Measurements from ENCODE around the gene PTCHD1. TPM values are rescaled to one million over a fixed set of nuclear protein-coding genes. Genes with fewer than 3 reads are reported as not detected.
A peak's percentile ranks its signal among the peaks of the same experiment; 100 is the strongest.

The PTCHD1 gene
- total and polyA plus RNA-seq, 12 donors, result under 0.01 to 0.28 (median 0.03) TPM; not detected in 2

DNA sequence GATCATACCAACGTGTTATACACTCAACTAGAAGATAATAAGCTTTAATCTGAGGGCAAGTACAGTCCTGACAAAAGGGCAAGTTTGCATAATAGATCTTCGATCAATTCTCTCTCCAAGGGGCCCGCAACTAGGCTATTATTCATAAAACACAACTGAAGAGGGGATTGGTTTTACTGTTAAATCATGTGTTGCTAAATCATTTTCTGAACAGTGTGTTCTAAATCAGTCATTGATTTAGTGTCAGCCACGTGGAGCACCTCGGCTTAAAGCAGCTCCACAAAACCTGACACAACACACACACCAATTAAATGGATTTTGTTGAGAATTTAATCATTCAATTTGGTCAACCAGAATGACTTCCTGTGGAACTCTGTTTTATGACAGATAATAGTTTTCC, 61.6 kb downstream of the PTCHD1 start:
- intact Hi-C loops (cut with DNase I), result no loop called here
- Histone ChIP-seq H3K27ac (no peak overlapping the region), H3K4me3 (no peak overlapping the region), H3K36me3 (no peaks in the 10 kb centered on the region), H3K9me3 (no peaks in the 10 kb centered on the region), H3K27me3 (peaks cover 0 to 14% (median 0%) of the 10 kb centered on the region in 7 donors), H3K4me1 (no peaks in the 10 kb centered on the region)
- no peak for ATAC-seq
- no peak for DNase-seq
- TF ChIP-seq, protein P1, sequence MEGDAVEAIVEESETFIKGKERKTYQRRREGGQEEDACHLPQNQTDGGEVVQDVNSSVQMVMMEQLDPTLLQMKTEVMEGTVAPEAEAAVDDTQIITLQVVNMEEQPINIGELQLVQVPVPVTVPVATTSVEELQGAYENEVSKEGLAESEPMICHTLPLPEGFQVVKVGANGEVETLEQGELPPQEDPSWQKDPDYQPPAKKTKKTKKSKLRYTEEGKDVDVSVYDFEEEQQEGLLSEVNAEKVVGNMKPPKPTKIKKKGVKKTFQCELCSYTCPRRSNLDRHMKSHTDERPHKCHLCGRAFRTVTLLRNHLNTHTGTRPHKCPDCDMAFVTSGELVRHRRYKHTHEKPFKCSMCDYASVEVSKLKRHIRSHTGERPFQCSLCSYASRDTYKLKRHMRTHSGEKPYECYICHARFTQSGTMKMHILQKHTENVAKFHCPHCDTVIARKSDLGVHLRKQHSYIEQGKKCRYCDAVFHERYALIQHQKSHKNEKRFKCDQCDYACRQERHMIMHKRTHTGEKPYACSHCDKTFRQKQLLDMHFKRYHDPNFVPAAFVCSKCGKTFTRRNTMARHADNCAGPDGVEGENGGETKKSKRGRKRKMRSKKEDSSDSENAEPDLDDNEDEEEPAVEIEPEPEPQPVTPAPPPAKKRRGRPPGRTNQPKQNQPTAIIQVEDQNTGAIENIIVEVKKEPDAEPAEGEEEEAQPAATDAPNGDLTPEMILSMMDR (IDR thresholded peaks at IDR 0.05), result no peak
- 88 to 91% methylated on average over 5 of the region's 5 CpGs for WGBS, 2 donors

DNA sequence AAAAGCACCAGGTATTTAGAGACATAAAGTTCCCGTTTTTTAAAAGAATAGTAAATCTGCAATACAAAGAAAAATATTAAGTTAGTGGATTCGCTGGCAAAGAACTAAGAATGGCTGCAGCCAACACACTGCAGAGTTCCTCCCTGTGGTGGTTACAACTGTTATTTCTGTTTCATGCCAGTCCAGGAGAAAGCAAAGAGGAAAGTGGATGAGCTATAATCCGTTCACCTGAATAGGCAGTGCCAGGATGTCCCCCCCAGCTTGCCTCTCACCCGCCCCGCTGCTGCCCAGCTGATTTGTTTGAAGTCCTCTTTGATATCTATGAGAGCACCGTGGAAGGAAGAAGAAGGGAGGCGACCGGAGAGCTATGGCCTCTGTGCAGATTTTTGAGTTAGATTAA, 63.9 kb downstream of the PTCHD1 start:
- H3K9me3 ChIP-seq, result no peaks in the 10 kb centered on the region
- TF ChIP-seq, protein P1 (IDR thresholded peaks at IDR 0.05), result no peak
- H3K4me1 ChIP-seq, result no peaks in the 10 kb centered on the region
- DNase-seq (no peak), ATAC-seq (no peak)
- peaks cover 0 to 18% (median 0%) of the 10 kb centered on the region in 7 donors for H3K27me3 ChIP-seq
- intact Hi-C loops (cut with DNase I), result no loop called here
- no peak overlapping the region for H3K4me3 ChIP-seq
- no peaks in the 10 kb centered on the region for H3K36me3 ChIP-seq
- 85 to 88% methylated on average over 8 of the region's 8 CpGs for WGBS, 2 donors
- H3K27ac ChIP-seq, result no peak overlapping the region

DNA sequence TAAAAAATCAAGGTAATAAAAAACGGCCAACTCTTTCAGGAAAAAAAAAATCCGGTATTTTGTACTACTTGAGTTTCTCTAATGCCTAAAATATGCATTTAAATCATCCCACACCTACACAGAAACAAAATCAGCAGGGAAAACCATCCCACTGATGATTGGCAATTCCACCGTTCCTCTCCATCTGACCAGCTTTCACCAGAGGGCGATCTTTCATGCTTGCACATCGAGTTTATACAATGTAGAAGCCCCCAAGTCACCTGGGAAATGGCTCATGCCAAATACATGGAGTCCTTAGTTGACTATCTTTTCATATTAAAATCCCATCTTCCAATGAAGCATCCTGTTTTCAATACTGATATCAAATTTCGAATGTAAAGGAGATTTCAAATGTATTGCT, 69.2 kb downstream of the PTCHD1 start:
- WGBS, 2 donors, result 65 to 66% methylated on average over 6 of the region's 6 CpGs
- TF ChIP-seq, protein P1 (IDR thresholded peaks at IDR 0.05), result peak in 1 of 9 donors; percentile 15
- no peaks in the 10 kb centered on the region for H3K4me1 ChIP-seq
- H3K36me3 ChIP-seq, result no peaks in the 10 kb centered on the region
- H3K27ac ChIP-seq, result no peak overlapping the region
- intact Hi-C loops (cut with DNase I), result no loop called here
- no peaks in the 10 kb centered on the region for H3K9me3 ChIP-seq
- H3K4me3 ChIP-seq, result no peak overlapping the region
- peaks cover 0 to 19% (median 0%) of the 10 kb centered on the region in 7 donors for H3K27me3 ChIP-seq
- no peak for ATAC-seq
- DNase-seq, result no peak

DNA sequence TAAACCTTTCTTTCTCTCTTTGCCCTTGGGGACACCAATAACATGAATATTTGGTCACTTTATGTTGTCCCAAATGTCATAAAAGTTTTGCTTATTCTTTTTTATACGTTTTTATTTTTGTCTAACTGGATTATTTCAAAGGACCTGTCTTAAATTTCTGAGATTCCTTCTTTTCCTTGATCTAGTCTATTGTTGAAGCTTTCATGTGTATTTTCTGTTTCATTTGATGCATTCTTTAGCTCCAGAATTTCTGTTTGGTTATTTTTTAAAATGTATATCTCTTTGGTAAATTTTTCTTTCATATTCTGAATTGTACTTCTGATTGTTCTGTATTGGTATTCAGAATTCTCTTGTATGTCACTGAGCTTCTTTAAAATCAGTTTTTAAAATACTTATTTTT, 88.3 kb downstream of the PTCHD1 start:
- TF ChIP-seq, protein P1 (IDR thresholded peaks at IDR 0.05), result no peak
- H3K4me3 ChIP-seq, result no peak overlapping the region
- H3K36me3 ChIP-seq, result no peaks in the 10 kb centered on the region
- H3K4me1 ChIP-seq, result no peaks in the 10 kb centered on the region
- 72 to 73% methylated on average over 1 of the region's 1 CpG for WGBS, 2 donors
- DNase-seq, result no peak
- peaks cover 0 to 63% (median 16%) of the 10 kb centered on the region in 11 donors for H3K9me3 ChIP-seq
- H3K27me3 ChIP-seq, result no peaks in the 10 kb centered on the region
- ATAC-seq, result no peak
- no peak overlapping the region for H3K27ac ChIP-seq
- intact Hi-C loops (cut with DNase I), result no loop called here

Data from heart right ventricle (tissue), 16 donors.